Measurements from ENCODE around the gene MAP3K9. TPM values are rescaled to one million over a fixed set of nuclear protein-coding genes. Genes with fewer than 3 reads are reported as not detected.
"Not testable (repeated sequence)": the region's sequence is repeated elsewhere in the genome, so short reads cannot be mapped to it uniquely, and the experiment has no call there.

Gene MAP3K9
- total and polyA plus RNA-seq, 12 donors, result 0.37 to 2.4 (median 1.4) TPM

DNA sequence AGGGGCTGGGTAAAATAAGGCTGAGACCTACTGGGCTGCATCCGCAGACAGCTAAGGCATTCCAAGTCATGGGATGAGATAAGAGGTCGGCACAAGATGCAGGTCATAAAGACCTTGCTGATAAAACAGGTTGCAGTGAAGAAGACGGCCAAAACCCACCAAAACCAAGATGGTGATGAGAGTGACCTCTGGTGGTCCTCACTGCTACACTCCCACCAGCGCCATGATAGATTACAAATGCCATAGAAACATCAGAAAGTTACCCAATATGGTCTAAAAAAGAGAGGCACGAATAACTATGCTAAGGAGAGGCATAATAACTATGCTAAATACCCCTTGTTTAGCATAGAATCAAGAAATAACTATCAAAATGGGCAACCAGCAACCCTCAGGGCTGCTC lies 46.2 kb upstream of the MAP3K9 start:
- no peaks in the 10 kb centered on the region for H3K36me3 ChIP-seq
- no peaks in the 10 kb centered on the region for H3K4me1 ChIP-seq
- H3K9me3 ChIP-seq, result no peaks in the 10 kb centered on the region
- no peak for ATAC-seq
- DNase-seq, result no peak
- intact Hi-C loops (cut with DNase I), result no loop called here
- TF ChIP-seq, protein P1, sequence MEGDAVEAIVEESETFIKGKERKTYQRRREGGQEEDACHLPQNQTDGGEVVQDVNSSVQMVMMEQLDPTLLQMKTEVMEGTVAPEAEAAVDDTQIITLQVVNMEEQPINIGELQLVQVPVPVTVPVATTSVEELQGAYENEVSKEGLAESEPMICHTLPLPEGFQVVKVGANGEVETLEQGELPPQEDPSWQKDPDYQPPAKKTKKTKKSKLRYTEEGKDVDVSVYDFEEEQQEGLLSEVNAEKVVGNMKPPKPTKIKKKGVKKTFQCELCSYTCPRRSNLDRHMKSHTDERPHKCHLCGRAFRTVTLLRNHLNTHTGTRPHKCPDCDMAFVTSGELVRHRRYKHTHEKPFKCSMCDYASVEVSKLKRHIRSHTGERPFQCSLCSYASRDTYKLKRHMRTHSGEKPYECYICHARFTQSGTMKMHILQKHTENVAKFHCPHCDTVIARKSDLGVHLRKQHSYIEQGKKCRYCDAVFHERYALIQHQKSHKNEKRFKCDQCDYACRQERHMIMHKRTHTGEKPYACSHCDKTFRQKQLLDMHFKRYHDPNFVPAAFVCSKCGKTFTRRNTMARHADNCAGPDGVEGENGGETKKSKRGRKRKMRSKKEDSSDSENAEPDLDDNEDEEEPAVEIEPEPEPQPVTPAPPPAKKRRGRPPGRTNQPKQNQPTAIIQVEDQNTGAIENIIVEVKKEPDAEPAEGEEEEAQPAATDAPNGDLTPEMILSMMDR (IDR thresholded peaks at IDR 0.05), result peak in 2 of 9 donors; percentile 11 to 25
- no peaks in the 10 kb centered on the region for H3K27me3 ChIP-seq
- 53 to 58% methylated on average over 5 of the region's 5 CpGs for WGBS, 2 donors
- no peak overlapping the region for H3K4me3 ChIP-seq
- H3K27ac ChIP-seq, result no peak overlapping the region

GRCh38 chr14:70853658-70854057 lies 44.3 kb upstream of the MAP3K9 start:
- H3K4me3 ChIP-seq; H3K27me3 ChIP-seq; DNase-seq; ATAC-seq; H3K4me1 ChIP-seq; H3K36me3 ChIP-seq; H3K27ac ChIP-seq; H3K9me3 ChIP-seq; intact Hi-C loops (cut with DNase I): not testable (repeated sequence)
- WGBS, 2 donors, result 67 to 84% methylated on average over 3 of the region's 3 CpGs

DNA sequence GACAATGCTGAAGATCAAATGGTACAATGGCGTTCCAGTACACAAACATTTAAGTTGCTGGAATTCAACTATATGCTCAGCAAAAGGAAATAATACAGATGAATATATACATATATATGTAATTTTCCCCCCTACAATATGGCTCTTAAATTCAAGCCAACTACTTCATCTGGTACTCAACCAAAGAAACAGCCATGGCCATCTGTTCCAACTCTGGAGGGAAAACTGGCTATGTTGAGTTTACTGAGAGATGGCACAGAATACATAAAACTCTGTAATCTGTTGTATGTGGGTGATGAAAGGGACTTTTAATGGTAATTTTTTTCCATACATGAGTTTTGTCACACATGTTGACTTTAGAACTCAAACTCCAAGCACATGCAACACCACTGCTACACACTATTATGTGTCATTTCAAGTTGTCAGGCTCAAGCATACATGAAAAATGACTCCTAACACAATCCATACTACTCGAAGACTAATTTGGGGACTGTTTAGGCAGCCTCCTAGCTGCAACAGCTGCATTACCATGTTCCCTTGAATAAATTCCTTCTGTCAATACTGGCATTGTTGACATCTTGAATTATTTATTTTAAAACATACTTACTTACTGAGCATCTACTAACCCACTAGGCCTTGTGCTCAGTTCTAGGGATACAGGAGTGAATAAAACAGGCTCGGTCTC lies 38.2 kb upstream of the MAP3K9 start:
- TF ChIP-seq, protein P1 (IDR thresholded peaks at IDR 0.05), result no peak
- Histone ChIP-seq H3K27ac (no peak overlapping the region), H3K27me3 (no peaks in the 10 kb centered on the region), H3K4me3 (no peak overlapping the region), H3K36me3 (no peaks in the 10 kb centered on the region), H3K9me3 (no peaks in the 10 kb centered on the region), H3K4me1 (peaks cover 0 to 17% (median 9%) of the 10 kb centered on the region in 9 donors)
- no peak for ATAC-seq
- WGBS, 2 donors, result 88 to 96% methylated on average over 3 of the region's 3 CpGs
- DNase-seq, result no peak
- intact Hi-C loops (cut with DNase I), result no loop called here

- Histone ChIP-seq H3K9me3 (no peaks in the 10 kb centered on the region), H3K4me3 (no peak overlapping the region), H3K4me1 (peaks cover 0 to 29% (median 9%) of the 10 kb centered on the region in 9 donors), H3K36me3 (no peaks in the 10 kb centered on the region), H3K27me3 (no peaks in the 10 kb centered on the region), H3K27ac (no peak overlapping the region)
- TF ChIP-seq, protein P1 (IDR thresholded peaks at IDR 0.05), result no peak
- 85 to 90% methylated on average over 2 of the region's 2 CpGs for WGBS, 2 donors
- ATAC-seq (no peak), DNase-seq (no peak)
- intact Hi-C loops (cut with DNase I), result no loop called here
Measured at GRCh38 chr14:70845601-70846000, 36.3 kb upstream of the MAP3K9 start.

DNA sequence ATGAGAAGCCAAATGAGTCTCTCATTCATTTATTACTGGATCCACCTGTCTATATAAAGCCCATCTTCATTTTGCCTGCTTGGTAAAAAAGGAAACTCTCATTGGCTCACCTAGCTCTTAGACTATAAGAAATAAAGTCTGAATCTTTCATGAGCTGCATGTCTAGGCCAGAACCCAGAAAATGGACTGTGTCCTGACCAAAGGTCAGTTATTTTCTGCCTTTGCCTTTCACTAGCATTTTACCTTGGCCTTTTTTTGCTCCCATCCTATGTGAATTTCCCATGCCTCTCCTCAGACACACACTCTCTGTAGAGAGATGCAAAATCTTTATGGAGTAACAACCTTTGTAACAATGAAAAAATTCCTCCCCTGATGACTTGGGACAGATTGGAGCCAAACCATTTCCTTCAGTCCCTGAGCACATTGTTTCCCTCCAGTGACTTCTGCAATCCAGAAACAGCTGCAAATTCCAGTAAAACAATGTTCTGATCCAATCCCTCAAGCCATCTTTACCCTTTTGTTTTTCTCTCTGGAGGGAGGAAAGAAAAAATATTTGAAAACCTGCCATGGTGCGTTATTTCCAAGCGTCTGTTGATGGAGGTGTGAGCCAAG lies 33.6 kb upstream of the MAP3K9 start:
- WGBS, 2 donors, result 30 to 56% methylated on average over 2 of the region's 2 CpGs
- intact Hi-C loops (cut with DNase I), result loop anchor here in 1 of 10 donors (1.0 kb wide), 1 partner anchor 66 kb away; no protein-coding TSS in a partner anchor
- ATAC-seq (peak; percentile 56 to 92 (median 82)), DNase-seq (peak in 1 of 2 donors; percentile 23)
- TF ChIP-seq, protein P1 (IDR thresholded peaks at IDR 0.05), result no peak
- Histone ChIP-seq H3K27me3 (no peaks in the 10 kb centered on the region), H3K4me3 (no peak overlapping the region), H3K9me3 (no peaks in the 10 kb centered on the region), H3K4me1 (peaks cover 0 to 29% (median 9%) of the 10 kb centered on the region in 9 donors), H3K36me3 (no peaks in the 10 kb centered on the region), H3K27ac (peak overlapping the region in 8 of 10 donors; percentile 5 to 80 (median 72))

All from heart right ventricle (tissue), 16 donors.